ENCODE results near the gene PRDM11. TPM values are rescaled to one million over a fixed set of nuclear protein-coding genes. Genes with fewer than 3 reads are reported as not detected.

PRDM11 gene
- total and polyA plus RNA-seq, 2 of the 8 experiments (the other 6 are each of a cell fraction or from before 2014, with no cell fraction given) = 3.6 to 11.7 TPM

DNA sequence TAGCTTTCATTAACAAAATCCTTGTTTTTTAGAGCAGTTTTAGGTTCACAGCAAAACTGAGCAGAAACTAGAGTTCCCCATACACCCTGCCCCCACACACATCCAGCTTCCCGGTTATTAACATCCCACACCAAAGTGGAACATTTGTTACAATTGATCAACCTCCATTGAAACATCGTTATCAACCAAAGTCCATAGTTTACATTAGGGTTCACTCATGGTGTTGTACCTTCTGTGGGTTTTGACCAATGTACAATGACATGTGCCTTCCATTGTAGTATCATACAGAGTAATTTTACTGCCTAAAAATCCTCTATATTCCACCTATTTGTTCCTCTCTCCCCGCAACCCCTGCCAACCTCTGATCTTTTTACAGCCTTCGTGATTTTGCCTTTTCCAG is 28.5 kb downstream of the PRDM11 start (continued):
- TF ChIP-seq, protein P1, sequence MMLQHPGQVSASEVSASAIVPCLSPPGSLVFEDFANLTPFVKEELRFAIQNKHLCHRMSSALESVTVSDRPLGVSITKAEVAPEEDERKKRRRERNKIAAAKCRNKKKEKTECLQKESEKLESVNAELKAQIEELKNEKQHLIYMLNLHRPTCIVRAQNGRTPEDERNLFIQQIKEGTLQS (IDR thresholded peaks at IDR 0.05; ENCODE audit: insufficient read depth, low read depth, low read length) = no peak

Measured in H1 (cell line).